Stimulated activated naive B cell treated with anti-CD40 and anti-IgM and Interleukin-4, amounts not matched to agents 10 μg/mL and 1 μg/mL and 100 μg/mL, for 72 hours (primary cell): Measurements from ENCODE around the gene TMEM191C.

Source experiments
- ATAC-seq, 2 donors: fragments of 150-1000 bp; cut with Tn5 transposase; replicated peaks; 2 replicates each; pipeline ENCODE4 v1.10.0; 2021; ENCODE audit warnings: moderate library complexity in 1 of 2
- DNase-seq: peaks from one replicate; pipeline ENCODE4 v3.0.0; 2021
- H3K27ac Mint-ChIP-seq: one replicate; pipeline ENCODE4 v1.8.0; 2022; ENCODE audit warnings: mild to moderate bottlenecking, mixed read lengths
- H3K27me3 Mint-ChIP-seq, 2 donors: one replicate each; pipeline ENCODE4 v1.8.0; 2022; ENCODE audit warnings: mixed read lengths in 2 of 2
- H3K36me3 Mint-ChIP-seq, 2 donors: one replicate each; pipeline ENCODE4 v1.8.0; 2022; ENCODE audit warnings: mixed read lengths in 2 of 2, mild to moderate bottlenecking in 1 of 2
- H3K4me1 Mint-ChIP-seq, 2 donors: one replicate each; pipeline ENCODE4 v1.8.0; 2022; ENCODE audit warnings: mixed read lengths in 2 of 2, mild to moderate bottlenecking in 1 of 2
- H3K4me3 Mint-ChIP-seq, 2 donors: one replicate each; pipeline ENCODE4 v1.8.0; 2022; ENCODE audit warnings: mild to moderate bottlenecking in 2 of 2, mixed read lengths in 2 of 2, moderate library complexity in 1 of 2
- H3K9me3 Mint-ChIP-seq, 2 donors: one replicate each; pipeline ENCODE4 v1.8.0; 2022; ENCODE audit warnings: mixed read lengths in 2 of 2, mild to moderate bottlenecking in 1 of 2

The TMEM191C gene

GRCh38 chr22:21443057-21443734 is 24.0 kb upstream of the TMEM191C start:
- Mint-ChIP-seq H3K27me3 (no peaks in the 10 kb centered on the region), H3K9me3 (no peaks in the 10 kb centered on the region), H3K4me3 (no peak overlapping the region), H3K36me3 (peaks cover 17 to 27% of the 10 kb centered on the region in 2 donors), H3K4me1 (no peaks in the 10 kb centered on the region), H3K27ac (peak overlapping the region; percentile 9)
- ATAC-seq (no peak), DNase-seq (no peak)

GRCh38 chr22:21443735-21444421 is 23.3 kb upstream of the TMEM191C start:
- H3K36me3 Mint-ChIP-seq = peaks cover 19 to 30% of the 10 kb centered on the region in 2 donors
- no peaks in the 10 kb centered on the region for H3K9me3 Mint-ChIP-seq
- H3K4me3 Mint-ChIP-seq = no peak overlapping the region
- ATAC-seq = no peak
- no peaks in the 10 kb centered on the region for H3K27me3 Mint-ChIP-seq
- H3K4me1 Mint-ChIP-seq = no peaks in the 10 kb centered on the region
- no peak overlapping the region for H3K27ac Mint-ChIP-seq
- no peak for DNase-seq

GRCh38 chr22:21444701-21445436 is 22.3 kb upstream of the TMEM191C start:
- Mint-ChIP-seq H3K36me3 (peaks cover 19 to 30% of the 10 kb centered on the region in 2 donors), H3K4me3 (no peak overlapping the region), H3K27ac (no peak overlapping the region), H3K4me1 (no peaks in the 10 kb centered on the region), H3K9me3 (no peaks in the 10 kb centered on the region), H3K27me3 (no peaks in the 10 kb centered on the region)
- no peak for DNase-seq
- ATAC-seq = no peak

- Mint-ChIP-seq H3K27me3 (no peaks in the 10 kb centered on the region), H3K4me1 (no peaks in the 10 kb centered on the region), H3K36me3 (peaks cover 19 to 30% of the 10 kb centered on the region in 2 donors), H3K9me3 (no peaks in the 10 kb centered on the region), H3K4me3 (no peak overlapping the region), H3K27ac (no peak overlapping the region)
- DNase-seq (no peak), ATAC-seq (no peak)
Observed at GRCh38 chr22:21445437-21446127, 21.6 kb upstream of the TMEM191C start.

- no peak overlapping the region for H3K27ac Mint-ChIP-seq
- DNase-seq = no peak
- no peaks in the 10 kb centered on the region for H3K9me3 Mint-ChIP-seq
- peaks cover 19 to 30% of the 10 kb centered on the region in 2 donors for H3K36me3 Mint-ChIP-seq
- no peak overlapping the region for H3K4me3 Mint-ChIP-seq
- no peaks in the 10 kb centered on the region for H3K27me3 Mint-ChIP-seq
- no peaks in the 10 kb centered on the region for H3K4me1 Mint-ChIP-seq
- ATAC-seq = no peak
Observed at GRCh38 chr22:21446128-21446826, 20.9 kb upstream of the TMEM191C start.

GRCh38 chr22:21446827-21447690 is 20.1 kb upstream of the TMEM191C start:
- H3K9me3 Mint-ChIP-seq = no peaks in the 10 kb centered on the region
- H3K4me1 Mint-ChIP-seq = no peaks in the 10 kb centered on the region
- DNase-seq (no peak), ATAC-seq (no peak)
- peaks cover 19 to 34% of the 10 kb centered on the region in 2 donors for H3K36me3 Mint-ChIP-seq
- no peak overlapping the region for H3K27ac Mint-ChIP-seq
- no peaks in the 10 kb centered on the region for H3K27me3 Mint-ChIP-seq
- no peak overlapping the region for H3K4me3 Mint-ChIP-seq

GRCh38 chr22:21447694-21448402 is 19.3 kb upstream of the TMEM191C start:
- DNase-seq = no peak
- ATAC-seq = peak; percentile 33 to 39
- Mint-ChIP-seq H3K4me1 (no peaks in the 10 kb centered on the region), H3K9me3 (no peaks in the 10 kb centered on the region), H3K27ac (no peak overlapping the region), H3K36me3 (peaks cover 19 to 34% of the 10 kb centered on the region in 2 donors), H3K4me3 (no peak overlapping the region), H3K27me3 (no peaks in the 10 kb centered on the region)

GRCh38 chr22:21448627-21449416 is 18.4 kb upstream of the TMEM191C start:
- Mint-ChIP-seq H3K4me1 (no peaks in the 10 kb centered on the region), H3K36me3 (peaks cover 19 to 30% of the 10 kb centered on the region in 2 donors), H3K27ac (no peak overlapping the region), H3K27me3 (no peaks in the 10 kb centered on the region), H3K4me3 (no peak overlapping the region), H3K9me3 (no peaks in the 10 kb centered on the region)
- ATAC-seq (no peak), DNase-seq (no peak)

- DNase-seq (no peak), ATAC-seq (no peak)
- peak overlapping the region; percentile 47 for H3K27ac Mint-ChIP-seq
Observed at GRCh38 chr22:21449531-21450319, 17.5 kb upstream of the TMEM191C start.

GRCh38 chr22:21450320-21450831 is 16.8 kb upstream of the TMEM191C start:
- H3K27me3 Mint-ChIP-seq = no peaks in the 10 kb centered on the region
- H3K9me3 Mint-ChIP-seq = no peaks in the 10 kb centered on the region
- no peak for ATAC-seq
- H3K4me3 Mint-ChIP-seq = no peak overlapping the region
- peaks cover 19 to 26% of the 10 kb centered on the region in 2 donors for H3K36me3 Mint-ChIP-seq
- no peak overlapping the region for H3K27ac Mint-ChIP-seq
- H3K4me1 Mint-ChIP-seq = no peaks in the 10 kb centered on the region
- no peak for DNase-seq

More at GRCh38 chr22:21449531-21450319, 17.5 kb upstream of the TMEM191C start:
- H3K36me3 Mint-ChIP-seq = peaks cover 19 to 30% of the 10 kb centered on the region in 2 donors
- H3K4me1 Mint-ChIP-seq = no peaks in the 10 kb centered on the region
- H3K9me3 Mint-ChIP-seq = no peaks in the 10 kb centered on the region
- no peaks in the 10 kb centered on the region for H3K27me3 Mint-ChIP-seq
- H3K4me3 Mint-ChIP-seq = no peak overlapping the region

GRCh38 chr22:21450858-21451353 is 16.3 kb upstream of the TMEM191C start:
- H3K4me3 Mint-ChIP-seq = no peak overlapping the region
- peaks cover 16 to 23% of the 10 kb centered on the region in 2 donors for H3K36me3 Mint-ChIP-seq
- DNase-seq (no peak), ATAC-seq (no peak)
- no peak overlapping the region for H3K27ac Mint-ChIP-seq
- no peaks in the 10 kb centered on the region for H3K9me3 Mint-ChIP-seq
- H3K4me1 Mint-ChIP-seq = no peaks in the 10 kb centered on the region
- H3K27me3 Mint-ChIP-seq = no peaks in the 10 kb centered on the region
